Measurements from ENCODE around the gene AGR3.

The AGR3 gene

DNA sequence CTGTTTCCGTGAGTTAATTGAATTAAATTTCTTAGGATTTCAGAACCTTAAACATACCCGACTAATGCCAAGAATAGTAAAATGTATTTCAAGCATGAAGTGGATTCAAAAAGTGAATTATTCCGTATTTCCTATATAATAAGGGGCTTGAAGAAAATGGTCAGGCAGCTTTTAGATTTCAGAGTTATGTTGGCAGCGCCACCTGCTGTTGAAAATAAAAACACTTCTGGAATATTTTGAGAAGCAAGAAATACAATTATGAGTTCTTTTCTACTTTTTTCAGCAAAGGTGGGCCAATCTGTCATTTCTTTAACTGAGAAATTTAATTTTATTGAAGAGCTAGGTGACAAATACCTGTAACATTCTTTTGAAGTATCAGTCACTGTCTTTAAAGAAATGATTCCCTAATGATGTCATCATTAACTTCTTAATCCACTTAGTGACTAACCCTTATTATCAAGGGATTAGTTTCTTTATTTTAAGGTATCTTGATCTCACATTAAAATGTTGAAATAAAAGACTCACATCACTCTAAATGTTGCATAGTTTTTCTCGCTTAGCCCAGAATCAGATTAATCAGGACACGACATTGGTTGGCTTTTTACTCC lies 36.6 kb upstream of the AGR3 start:
- no peak overlapping the region for H3K9ac ChIP-seq
- H3K4me1 ChIP-seq: peaks cover 20% of the 10 kb centered on the region
- no peak for TF ChIP-seq Cebpa-rat (IDR thresholded peaks at IDR 0.05)
- H3K27me3 ChIP-seq: no peaks in the 10 kb centered on the region
- no peak overlapping the region for H3K4me3 ChIP-seq
- no peaks in the 10 kb centered on the region for H4K20me1 ChIP-seq
- no peak overlapping the region for H3K27ac ChIP-seq
- H3K36me3 ChIP-seq: no peaks in the 10 kb centered on the region
- H3K4me2 ChIP-seq: no peak overlapping the region
- no peaks in the 10 kb centered on the region for H3K9me3 ChIP-seq

- no peak overlapping the region for H3K9ac ChIP-seq
- H3K4me3 ChIP-seq: no peak overlapping the region
- TF ChIP-seq Cebpa-rat (IDR thresholded peaks at IDR 0.05): no peak
- no peak overlapping the region for H3K27ac ChIP-seq
- 0 out of 2 replicates have a peak, but pooled peaks cover 7% of the 10 kb centered on the region for H3K9me3 ChIP-seq
- peaks cover 11% of the 10 kb centered on the region for H3K4me1 ChIP-seq
- no peaks in the 10 kb centered on the region for H3K27me3 ChIP-seq
- no peaks in the 10 kb centered on the region for H3K36me3 ChIP-seq
- no peaks in the 10 kb centered on the region for H4K20me1 ChIP-seq
- peak overlapping the region; percentile 33 for H3K4me2 ChIP-seq
Measured at GRCh38 chr7:16916738-16917137, 35.0 kb upstream of the AGR3 start.

DNA sequence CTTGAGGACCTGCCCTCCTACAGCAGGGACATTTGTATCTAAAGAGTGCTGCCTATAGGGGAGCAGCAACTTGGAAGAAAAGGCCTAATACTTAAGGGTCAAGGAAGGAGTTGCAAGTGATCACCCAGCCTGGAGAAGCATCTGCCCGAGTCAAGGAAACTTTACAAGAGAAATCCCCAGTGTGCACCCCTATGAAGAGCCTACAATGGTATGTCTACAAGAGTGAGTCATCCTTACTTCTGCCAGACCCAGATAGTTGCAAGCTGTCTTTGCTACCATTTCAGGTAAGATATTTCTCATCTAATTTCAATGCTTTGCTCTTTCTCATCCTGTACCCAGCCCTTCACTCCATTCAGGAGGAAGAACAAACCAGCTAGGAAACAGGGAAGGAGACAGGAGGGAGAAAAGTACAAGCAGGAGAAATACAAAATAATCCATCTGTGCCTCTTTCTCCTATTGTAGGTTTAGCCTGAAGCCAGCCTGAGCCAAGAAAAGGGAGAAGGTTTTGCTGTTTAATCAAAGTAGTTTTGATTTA lies 34.4 kb upstream of the AGR3 start:
- H3K27ac ChIP-seq: no peak overlapping the region
- H3K9me3 ChIP-seq: 0 out of 2 replicates have a peak, but pooled peaks cover 7% of the 10 kb centered on the region
- no peaks in the 10 kb centered on the region for H3K36me3 ChIP-seq
- H3K9ac ChIP-seq: no peak overlapping the region
- no peak for TF ChIP-seq Cebpa-rat (IDR thresholded peaks at IDR 0.05)
- no peak overlapping the region for H3K4me3 ChIP-seq
- no peaks in the 10 kb centered on the region for H4K20me1 ChIP-seq
- H3K27me3 ChIP-seq: no peaks in the 10 kb centered on the region
- peaks cover 9% of the 10 kb centered on the region for H3K4me1 ChIP-seq
- H3K4me2 ChIP-seq: peak overlapping the region; percentile 33; the same call in 1 of the 2 replicates

GRCh38 chr7:16915405-16915804 lies 33.6 kb upstream of the AGR3 start:
- Histone ChIP-seq H3K4me3 (no peak overlapping the region), H3K4me2 (no peak overlapping the region), H3K9me3 (0 out of 2 replicates have a peak, but pooled peaks cover 7% of the 10 kb centered on the region), H3K36me3 (no peaks in the 10 kb centered on the region), H4K20me1 (no peaks in the 10 kb centered on the region), H3K27ac (no peak overlapping the region), H3K9ac (no peak overlapping the region), H3K4me1 (peaks cover 9% of the 10 kb centered on the region), H3K27me3 (no peaks in the 10 kb centered on the region)
- TF ChIP-seq Cebpa-rat (IDR thresholded peaks at IDR 0.05): no peak

- Histone ChIP-seq H3K27me3 (no peaks in the 10 kb centered on the region), H3K9ac (no peak overlapping the region), H3K9me3 (0 out of 2 replicates have a peak, but pooled peaks cover 7% of the 10 kb centered on the region), H4K20me1 (no peaks in the 10 kb centered on the region), H3K4me2 (no peak overlapping the region), H3K4me1 (peaks cover 9% of the 10 kb centered on the region), H3K36me3 (no peaks in the 10 kb centered on the region), H3K4me3 (no peak overlapping the region), H3K27ac (no peak overlapping the region)
- no peak for TF ChIP-seq Cebpa-rat (IDR thresholded peaks at IDR 0.05)
Measured at GRCh38 chr7:16914771-16915170, 33.0 kb upstream of the AGR3 start.

DNA sequence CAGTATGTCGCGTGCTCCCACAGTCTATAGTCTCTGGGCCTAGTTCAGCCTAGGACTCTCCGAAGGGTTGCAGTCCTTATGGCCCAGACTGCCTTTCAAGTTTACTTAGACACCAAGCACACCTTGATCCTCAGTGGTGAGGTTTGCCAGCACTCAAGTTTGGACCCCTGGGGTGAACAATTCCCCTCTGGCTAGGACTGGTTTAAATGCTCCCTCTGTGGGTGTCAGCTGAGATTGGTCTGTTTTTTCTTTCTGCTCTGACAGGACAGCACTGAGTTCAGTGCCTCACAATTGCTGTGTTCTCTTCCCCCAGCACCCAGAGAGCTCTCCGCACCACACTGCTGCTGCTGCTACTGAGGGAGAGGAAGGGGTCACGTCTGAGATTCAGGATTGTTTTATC lies 31.9 kb upstream of the AGR3 start:
- H3K27ac ChIP-seq: no peak overlapping the region
- no peak overlapping the region for H3K4me3 ChIP-seq
- no peak for TF ChIP-seq Cebpa-rat (IDR thresholded peaks at IDR 0.05)
- no peaks in the 10 kb centered on the region for H3K36me3 ChIP-seq
- 0 out of 2 replicates have a peak, but pooled peaks cover 7% of the 10 kb centered on the region for H3K9me3 ChIP-seq
- no peaks in the 10 kb centered on the region for H3K27me3 ChIP-seq
- H3K9ac ChIP-seq: no peak overlapping the region
- peaks cover 9% of the 10 kb centered on the region for H3K4me1 ChIP-seq
- H3K4me2 ChIP-seq: no peak overlapping the region
- no peaks in the 10 kb centered on the region for H4K20me1 ChIP-seq

GRCh38 chr7:16912540-16912939 lies 30.8 kb upstream of the AGR3 start:
- H4K20me1 ChIP-seq: no peaks in the 10 kb centered on the region
- no peak for TF ChIP-seq Cebpa-rat (IDR thresholded peaks at IDR 0.05)

GRCh38 chr7:16908561-16908960 lies 26.8 kb upstream of the AGR3 start:
- Histone ChIP-seq H3K36me3 (no peaks in the 10 kb centered on the region), H3K27me3 (no peaks in the 10 kb centered on the region), H3K4me1 (no peaks in the 10 kb centered on the region), H3K27ac (no peak overlapping the region), H3K9me3 (0 out of 2 replicates have a peak, but pooled peaks cover 7% of the 10 kb centered on the region), H3K4me2 (no peak overlapping the region), H3K4me3 (no peak overlapping the region), H3K9ac (no peak overlapping the region), H4K20me1 (no peaks in the 10 kb centered on the region)
- TF ChIP-seq Cebpa-rat (IDR thresholded peaks at IDR 0.05): no peak

More at GRCh38 chr7:16912540-16912939, 30.8 kb upstream of the AGR3 start:
- 0 out of 2 replicates have a peak, but pooled peaks cover 7% of the 10 kb centered on the region for H3K9me3 ChIP-seq
- no peak overlapping the region for H3K4me2 ChIP-seq
- no peaks in the 10 kb centered on the region for H3K36me3 ChIP-seq
- H3K4me1 ChIP-seq: peaks cover 9% of the 10 kb centered on the region
- H3K27me3 ChIP-seq: no peaks in the 10 kb centered on the region
- H3K27ac ChIP-seq: no peak overlapping the region
- H3K4me3 ChIP-seq: no peak overlapping the region
- H3K9ac ChIP-seq: no peak overlapping the region

DNA sequence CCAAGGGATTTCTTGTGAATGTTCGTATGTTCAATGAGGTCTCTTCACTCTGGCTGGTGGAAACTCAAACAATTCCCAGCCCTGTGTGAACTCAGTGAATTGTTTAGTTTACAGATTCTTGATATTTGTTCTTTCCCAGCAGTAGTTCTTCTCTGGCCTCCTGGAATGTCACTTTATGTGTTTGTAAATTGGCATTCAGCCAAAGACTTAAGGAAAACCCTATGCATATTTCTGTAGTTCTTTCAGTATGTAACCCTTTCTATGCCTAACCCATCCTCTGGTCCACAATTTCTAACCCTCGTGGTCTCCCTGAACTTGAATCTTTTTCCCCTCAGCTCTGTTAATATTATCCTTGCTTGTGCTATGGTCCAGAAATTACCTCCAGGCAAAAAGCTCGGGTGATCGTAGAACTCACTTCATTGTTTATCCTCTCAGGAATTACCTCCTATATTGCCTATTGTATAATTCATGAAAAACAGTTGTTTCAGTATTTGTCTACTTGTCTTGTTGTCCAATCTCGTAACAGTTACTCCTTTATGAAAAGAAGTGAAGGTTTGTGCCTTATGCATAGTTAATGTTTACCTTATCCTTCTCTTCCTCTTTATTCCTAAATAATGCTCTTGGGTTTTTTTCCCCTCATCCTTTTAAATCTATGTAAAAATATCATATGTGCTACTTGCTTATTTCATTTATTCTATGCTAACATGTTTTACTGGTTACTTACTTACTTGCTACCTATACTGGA lies 23.7 kb upstream of the AGR3 start:
- Histone ChIP-seq H3K4me2 (no peak overlapping the region), H3K27me3 (no peaks in the 10 kb centered on the region), H3K36me3 (no peaks in the 10 kb centered on the region), H3K4me1 (no peaks in the 10 kb centered on the region), H3K9me3 (no peaks in the 10 kb centered on the region), H3K9ac (no peak overlapping the region), H4K20me1 (no peaks in the 10 kb centered on the region), H3K27ac (no peak overlapping the region), H3K4me3 (no peak overlapping the region)
- no peak for TF ChIP-seq Cebpa-rat (IDR thresholded peaks at IDR 0.05)

DNA sequence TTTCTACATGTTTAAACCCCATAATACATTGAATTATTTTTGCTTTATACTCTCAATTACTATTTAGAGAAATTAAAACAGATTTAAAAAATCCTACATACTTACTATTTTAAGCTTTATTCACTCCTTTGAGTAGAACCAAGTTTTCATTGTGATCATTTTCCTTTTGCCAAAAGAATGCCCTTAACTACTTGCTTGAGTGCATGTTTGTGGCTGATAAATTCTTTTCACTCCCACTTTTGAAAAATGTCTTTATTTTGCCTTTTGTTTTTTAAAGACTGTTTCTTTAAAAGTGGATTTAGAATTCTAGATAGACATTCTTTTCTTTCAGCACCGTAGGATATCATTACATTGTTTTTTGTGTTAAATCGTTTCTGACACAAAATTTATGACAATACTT lies 22.3 kb upstream of the AGR3 start:
- H3K27ac ChIP-seq: no peak overlapping the region
- no peak for TF ChIP-seq Cebpa-rat (IDR thresholded peaks at IDR 0.05)
- H3K4me3 ChIP-seq: no peak overlapping the region
- no peak overlapping the region for H3K9ac ChIP-seq
- H3K27me3 ChIP-seq: no peaks in the 10 kb centered on the region
- no peak overlapping the region for H3K4me2 ChIP-seq
- H3K36me3 ChIP-seq: no peaks in the 10 kb centered on the region
- no peaks in the 10 kb centered on the region for H3K4me1 ChIP-seq
- no peaks in the 10 kb centered on the region for H4K20me1 ChIP-seq
- H3K9me3 ChIP-seq: peaks cover 13% of the 10 kb centered on the region; the same call in 1 of the 2 replicates

All from BLaER1 (cell line).